ENCODE data around the gene SPTBN2.

The SPTBN2 gene

DNA sequence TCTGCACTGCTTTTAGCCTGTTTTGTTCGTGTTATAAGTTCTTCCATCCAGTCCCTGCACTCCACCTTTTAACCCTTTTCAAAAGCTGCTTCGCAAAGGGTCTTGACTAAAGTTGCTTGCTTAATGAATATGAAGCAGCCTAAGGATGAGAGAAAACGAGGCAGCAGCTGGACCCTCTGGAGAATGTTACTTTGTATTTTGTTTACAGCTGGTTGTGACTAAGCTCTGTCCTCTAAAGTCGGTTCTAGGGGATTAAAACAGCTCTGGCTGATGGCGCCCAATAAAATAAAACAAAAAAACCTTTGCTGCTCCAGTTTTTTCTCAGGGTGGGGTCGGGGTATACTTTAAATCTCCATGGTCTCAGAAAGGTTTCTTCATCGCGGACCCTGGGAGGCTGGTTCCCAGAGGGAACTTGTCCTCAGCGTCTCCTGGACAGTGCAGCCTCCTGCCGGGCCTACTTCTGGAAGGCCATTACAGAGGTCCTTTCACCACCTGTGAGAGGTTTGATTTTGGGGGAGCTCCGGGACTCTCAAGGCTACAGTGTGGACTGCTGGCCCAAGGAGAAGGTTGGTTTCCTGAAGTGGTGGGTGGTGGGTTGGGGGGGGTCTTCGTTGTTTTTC lies 91.3 kb downstream of the SPTBN2 start:
- peak; percentile 14 for DNase-seq

DNA sequence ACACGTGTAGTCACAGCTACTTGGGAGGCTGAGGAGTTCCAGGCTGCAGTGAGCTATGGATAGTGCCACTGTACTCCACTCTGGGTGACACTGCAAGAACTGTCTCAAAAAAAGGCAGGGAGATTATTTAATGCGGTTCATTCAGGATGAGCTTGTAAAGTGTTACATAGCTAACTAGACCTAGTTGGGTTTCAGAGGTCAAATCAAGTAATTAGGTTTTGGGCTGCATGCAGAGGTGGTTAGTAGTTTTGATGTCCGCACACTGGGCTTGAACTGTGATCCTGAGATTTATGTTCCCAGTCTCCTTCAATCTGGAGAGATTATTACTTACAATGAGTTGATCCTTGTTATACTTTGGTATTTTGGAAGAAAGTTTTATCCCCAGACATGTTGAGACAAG lies 92.6 kb downstream of the SPTBN2 start:
- no peak for DNase-seq
